HG03108 (cell line): ENCODE data around the gene CTNNBL1.

Experiments used
- ATAC-seq: cut with Tn5 transposase; IDR thresholded peaks from one replicate; pipeline ENCODE4 v1.9.1; 2021; ENCODE audit warnings: moderate library complexity; ENCODE audit not compliant: unreplicated experiment

Gene CTNNBL1

DNA sequence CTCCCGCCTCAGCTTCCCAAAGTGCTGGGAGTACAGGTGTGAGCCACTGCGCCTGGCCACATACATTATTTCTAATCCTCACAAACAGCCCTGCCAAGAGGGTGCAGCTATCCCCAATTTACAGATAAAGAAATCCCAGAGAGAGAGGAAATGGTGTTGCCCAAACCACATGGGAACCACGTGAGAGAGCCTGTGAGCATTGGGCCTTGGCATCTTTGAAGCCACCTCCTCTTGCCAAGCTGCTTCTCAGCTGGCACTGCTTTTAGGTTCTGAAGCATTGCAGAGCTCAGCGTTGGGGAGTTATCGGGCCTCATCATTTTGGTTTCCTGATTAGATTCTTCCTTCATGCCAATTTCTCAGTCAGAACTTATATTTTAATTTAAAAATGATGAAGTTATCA, 80.3 kb downstream of the CTNNBL1 start:
- no peak for ATAC-seq

DNA sequence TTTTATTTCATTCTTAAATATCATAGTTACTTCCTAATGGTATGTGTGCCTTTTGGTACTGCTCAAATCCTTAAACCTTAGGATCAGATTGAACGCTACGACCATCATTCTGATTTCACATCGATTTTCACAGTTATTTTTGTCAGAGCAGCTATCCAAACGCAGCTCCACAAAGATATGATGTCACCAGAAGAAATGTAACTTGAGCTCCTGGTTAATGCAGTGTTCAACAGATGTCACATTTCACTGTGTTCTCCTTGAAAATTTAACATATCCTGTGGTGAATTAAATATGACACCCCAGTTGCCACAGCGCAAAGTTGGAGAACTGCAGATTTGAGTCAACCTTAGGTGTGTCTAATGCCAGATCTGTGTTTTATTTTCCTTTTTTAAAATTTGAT, 81.4 kb downstream of the CTNNBL1 start:
- ATAC-seq = no peak

DNA sequence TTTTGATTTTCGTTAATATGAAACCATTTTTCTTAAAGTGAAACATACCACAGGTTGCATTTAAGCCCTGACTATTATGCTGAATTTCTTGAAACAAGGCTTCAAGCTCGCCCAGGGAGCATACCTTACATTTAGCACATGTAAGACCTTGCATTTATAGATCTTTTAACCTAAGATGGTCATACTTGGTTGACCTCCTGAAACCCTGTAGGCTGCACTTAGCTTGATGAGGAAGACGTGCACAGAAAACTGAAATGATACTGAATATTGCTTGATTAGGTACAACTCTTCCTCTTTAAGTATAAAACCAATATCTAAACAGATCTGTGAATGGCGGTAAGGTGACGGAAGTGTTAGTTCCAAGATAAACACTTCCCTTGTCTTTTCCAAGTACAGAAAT, 82.2 kb downstream of the CTNNBL1 start:
- ATAC-seq = no peak

DNA sequence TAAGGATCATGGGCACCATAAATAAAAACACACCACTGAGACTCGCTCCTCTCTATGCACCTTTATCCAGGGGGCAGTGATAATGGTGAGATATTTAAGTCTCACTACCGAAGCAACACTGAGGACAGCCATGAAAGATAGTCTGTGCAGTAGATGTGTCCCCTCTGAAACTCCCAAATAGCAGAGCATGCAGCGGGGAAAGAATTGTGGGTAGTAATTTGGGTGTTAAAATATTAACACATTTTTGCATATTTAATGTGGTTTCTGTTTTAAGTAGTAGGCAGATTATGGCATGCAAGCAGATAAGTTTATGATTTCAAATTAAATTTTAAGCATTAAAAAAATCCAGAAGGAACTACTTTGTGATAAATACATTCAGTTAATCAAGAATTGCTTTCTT, 82.7 kb downstream of the CTNNBL1 start:
- ATAC-seq = no peak

DNA sequence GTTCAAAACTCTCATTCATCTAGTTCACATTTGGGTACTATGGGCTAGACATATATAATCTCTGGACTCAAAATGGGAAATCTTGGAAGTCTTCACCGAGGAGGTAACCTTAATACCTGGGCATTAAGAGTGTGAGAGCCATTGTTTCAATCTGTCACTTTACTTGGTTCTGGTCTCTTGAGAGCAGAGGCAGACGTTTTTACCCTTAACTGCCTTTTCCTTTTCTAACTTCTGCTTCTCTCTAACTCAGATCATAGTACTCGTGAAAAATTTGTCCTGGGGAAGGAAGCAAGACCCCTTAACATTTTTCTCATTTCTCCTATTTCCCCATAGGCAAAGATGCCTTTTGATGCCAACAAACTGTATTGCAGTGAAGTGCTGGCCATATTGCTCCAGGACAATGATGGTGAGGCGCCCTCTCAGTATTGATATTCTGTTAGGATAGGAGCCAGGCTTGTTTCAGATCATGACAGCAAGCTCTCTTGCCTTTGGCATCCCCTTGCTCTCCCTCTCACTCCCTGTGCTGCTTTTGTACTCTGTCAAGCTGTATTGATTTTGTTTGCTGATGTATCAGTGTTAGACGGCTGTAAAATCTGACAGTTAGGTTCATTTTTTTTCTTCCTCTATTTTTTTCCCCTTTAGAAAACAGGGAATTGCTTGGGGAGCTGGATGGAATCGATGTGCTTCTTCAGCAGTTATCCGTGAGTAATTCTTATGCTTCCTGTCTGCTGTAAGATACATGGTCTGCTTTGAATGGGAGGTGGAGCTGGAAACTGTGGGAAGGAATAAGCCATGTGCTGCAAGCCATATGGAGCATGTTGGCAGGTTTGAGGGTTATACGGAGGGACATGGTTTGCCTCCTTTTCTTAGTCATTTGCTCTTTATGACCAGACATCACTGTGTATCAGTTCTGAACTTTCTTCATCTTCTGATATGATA, 83.5 kb downstream of the CTNNBL1 start:
- no peak for ATAC-seq

DNA sequence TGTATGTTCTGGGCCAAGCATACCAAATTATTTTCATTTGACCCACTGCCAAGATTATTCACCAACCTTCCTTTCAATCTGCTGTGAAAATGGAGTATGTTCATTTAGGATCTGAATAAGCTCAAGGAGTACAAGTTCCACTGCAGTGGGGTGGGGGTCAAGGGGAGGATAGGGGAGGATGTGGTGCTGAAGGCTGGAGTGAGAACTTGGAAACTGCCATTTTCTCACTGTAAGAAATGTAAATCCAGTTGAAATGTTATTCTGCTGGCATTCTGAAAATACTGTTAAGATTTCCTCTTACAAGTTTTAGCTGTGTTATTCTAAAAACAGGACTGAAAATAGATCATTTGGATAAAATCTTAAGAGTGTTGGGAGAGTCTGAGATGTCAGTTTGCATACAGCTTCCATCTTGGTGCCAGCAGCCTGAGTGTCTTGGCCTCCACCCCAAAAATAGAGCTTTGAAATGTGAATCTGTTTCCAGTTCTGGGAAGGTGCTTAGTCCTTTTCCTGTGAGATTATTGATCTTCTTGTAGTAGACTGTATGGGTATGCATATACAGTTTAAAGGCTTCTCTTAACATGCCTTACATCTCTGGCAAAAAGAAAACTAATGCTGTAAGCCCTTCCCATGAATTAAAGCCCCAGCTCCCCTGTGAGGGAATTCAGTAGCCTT, 84.3 kb downstream of the CTNNBL1 start:
- ATAC-seq = no peak

DNA sequence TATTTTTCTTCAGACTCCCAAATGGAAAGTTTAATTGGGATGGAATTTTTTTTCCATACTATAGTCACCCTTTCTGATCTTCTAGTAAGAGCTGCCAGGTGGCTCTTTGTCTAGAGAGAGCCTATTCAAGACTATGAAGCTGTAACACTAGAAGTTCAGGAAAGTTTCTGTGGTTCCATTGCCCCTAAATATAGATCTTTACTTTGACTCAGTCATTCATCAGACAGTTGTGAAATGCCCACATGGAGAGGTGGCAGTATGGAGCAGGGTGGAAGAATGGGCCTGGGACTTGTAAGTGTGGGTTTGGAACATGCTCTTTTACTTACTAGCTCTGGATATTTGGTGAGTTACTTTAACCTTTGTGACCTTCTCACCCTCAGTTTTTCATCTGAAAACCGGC, 87.8 kb downstream of the CTNNBL1 start:
- no peak for ATAC-seq

DNA sequence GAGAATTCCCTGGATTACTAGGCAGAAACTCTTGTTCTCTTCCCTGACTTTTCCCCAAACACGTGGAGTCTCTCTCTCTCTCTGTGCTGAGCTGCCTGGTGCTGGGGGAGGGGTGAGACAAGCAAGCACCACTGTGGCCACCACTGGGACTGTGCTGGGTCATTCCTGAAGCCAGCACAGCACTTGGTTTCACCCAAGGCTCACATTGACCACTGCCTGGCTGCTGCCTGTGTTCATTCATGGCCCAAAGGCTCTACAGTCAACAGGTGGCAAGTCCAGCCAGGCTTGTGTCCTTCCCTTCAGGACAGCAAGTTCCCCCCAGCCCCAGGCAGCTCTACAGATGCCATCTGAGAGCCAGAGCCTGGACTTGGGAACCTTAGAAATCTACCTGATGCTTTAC, 92.2 kb downstream of the CTNNBL1 start:
- no peak for ATAC-seq

DNA sequence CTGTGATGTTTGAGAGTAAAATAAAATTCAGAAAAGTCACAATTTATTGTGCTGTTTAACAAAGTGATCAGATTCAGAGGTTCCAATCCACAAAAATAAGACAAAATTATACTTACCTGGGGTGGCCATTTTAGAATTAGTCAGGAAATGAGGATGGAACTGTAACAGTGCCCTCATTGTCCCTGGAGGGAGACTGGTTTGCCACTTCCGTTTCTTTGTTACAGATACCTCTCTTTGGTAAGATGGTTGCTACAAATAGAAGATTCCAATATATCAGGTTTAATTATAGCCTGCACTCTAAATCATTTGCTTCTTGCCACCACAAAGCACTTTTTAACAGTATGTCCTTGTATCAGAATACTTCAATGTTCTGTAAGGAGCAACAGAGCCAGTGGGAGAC, 95.6 kb downstream of the CTNNBL1 start:
- ATAC-seq = no peak

DNA sequence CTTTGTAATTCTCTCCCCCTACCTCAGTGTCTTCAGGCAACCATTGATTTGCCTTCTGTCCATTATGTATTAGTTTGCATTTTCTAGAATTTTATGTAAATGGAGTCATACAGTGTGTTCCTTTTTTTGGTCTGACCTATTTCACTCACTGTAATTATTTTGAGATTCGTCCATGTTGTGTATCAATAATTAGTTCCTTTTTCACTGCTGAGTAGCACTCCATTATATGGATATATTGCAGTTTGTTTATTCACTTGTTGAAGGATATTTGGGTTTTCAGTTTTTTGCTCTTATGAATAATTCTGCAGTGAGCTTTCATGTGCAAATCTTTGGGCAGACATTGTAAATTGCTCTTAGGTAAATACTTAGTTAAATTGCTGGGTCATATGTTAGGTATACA, 97.1 kb downstream of the CTNNBL1 start:
- no peak for ATAC-seq

DNA sequence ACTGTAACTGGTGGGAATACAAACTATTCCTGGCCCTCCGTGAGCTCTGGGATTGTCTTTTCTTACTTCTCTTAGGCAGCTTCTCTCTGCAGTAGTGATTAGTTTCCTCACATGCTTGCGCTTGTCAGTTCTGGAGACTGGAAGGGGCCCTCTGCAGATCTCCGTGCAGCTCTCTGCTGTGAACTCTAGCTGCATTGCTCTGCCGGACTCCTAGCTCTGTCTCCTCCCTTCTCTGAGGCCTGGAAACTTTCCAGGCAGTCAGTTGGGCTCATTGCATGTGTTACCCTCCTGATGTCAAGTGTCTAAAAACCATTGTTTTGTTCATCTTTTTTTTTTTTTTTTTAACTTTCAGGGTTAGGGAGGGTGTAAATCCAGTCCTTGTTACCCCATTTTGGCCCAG, 102.3 kb downstream of the CTNNBL1 start:
- no peak for ATAC-seq

DNA sequence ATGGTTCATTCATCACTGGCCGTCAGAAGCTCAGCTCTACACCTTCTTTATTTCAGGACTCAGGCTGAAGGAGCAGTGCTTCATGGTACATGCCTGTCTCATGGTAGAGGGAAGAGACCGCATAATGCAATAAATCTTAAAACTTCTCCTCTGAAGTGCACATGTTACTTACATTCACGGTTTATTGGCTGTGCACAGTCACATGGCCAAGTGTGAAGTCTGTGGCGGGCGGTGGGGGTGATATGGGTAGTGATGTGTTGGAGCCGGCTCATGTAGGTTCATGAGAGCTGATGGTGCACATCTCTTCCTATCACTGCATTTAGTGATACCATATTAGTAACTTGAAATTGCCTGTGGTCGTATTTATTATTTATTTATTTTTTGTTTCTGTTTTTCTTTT, 102.9 kb downstream of the CTNNBL1 start:
- ATAC-seq = no peak

DNA sequence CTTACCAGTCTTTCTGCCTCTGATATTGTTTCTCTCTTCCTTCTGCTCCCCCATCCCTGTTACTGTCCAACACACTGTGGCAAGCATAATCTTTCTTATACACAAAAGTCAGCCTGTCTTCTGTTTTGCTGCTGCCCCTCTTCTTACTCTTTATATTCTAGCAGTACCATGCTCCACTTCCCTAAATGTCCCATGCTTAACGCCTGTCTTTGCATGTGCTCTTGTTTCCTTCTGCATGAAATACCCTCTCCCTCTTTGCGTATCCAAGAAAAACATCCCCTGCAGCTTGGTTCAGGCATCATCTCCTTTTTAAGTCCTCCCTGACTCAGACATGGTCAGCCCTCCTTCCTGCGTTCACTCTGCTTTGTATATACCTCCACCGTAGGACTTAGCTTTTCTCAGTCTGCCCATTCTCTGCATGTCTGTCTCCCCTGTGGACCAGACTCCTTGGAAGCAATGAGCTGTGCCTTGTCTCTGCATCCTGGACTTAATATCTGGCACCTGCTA, 103.9 kb downstream of the CTNNBL1 start:
- no peak for ATAC-seq

DNA sequence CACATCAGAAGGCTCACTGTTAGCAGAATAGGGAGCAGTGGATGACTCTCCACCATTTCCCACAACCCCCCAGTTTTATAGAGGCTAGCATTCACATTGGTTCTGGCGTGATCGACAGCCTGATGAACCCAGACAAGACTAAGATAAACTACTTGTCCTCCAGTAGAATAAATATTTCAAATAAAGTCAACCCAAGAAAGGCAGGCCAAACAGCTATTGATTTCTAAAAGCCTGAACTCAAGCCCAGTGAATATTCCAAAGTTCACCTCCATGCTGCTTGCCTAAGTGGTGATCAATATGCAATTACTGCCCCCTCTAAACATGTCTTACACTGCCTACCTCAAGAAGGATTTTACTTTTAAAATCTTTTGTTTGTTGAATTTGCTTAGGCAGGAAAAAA, 104.5 kb downstream of the CTNNBL1 start:
- ATAC-seq = no peak

DNA sequence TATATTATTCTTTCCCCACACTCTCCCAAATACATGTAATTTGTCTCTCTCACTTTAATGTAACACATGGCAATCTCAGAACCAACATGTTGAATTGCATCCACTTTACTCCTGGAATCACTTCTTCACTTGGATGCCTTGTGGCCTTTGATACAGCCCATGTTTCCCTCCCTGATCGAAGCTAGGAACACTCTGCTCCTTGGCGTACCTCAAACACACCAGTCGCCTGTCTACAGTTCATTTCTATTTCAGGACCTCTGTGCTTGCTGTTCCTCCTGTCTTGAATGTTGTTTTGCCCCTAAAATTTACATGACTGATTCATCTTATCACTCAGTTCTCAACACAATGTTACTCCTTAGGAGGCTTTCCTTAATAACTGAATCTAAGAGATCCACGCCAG, 106.8 kb downstream of the CTNNBL1 start:
- no peak for ATAC-seq

DNA sequence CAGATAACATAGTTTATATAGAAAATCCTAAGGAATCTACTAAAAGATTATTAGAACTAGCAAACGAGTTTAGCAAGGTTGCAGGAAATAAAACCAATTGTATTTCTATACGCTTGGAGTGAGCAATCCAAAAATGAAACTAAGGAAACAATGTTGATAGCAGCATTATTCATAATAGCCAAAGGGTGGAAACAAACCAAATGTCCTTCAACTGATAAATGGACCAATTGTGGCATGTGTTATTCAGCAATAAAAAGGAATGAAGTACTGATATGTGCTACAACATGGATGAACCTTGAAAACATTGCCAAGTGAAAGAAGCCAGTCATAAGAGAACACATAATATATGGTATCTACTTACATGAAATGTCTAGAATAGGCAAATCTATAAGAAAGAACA, 108.1 kb downstream of the CTNNBL1 start:
- ATAC-seq = no peak

DNA sequence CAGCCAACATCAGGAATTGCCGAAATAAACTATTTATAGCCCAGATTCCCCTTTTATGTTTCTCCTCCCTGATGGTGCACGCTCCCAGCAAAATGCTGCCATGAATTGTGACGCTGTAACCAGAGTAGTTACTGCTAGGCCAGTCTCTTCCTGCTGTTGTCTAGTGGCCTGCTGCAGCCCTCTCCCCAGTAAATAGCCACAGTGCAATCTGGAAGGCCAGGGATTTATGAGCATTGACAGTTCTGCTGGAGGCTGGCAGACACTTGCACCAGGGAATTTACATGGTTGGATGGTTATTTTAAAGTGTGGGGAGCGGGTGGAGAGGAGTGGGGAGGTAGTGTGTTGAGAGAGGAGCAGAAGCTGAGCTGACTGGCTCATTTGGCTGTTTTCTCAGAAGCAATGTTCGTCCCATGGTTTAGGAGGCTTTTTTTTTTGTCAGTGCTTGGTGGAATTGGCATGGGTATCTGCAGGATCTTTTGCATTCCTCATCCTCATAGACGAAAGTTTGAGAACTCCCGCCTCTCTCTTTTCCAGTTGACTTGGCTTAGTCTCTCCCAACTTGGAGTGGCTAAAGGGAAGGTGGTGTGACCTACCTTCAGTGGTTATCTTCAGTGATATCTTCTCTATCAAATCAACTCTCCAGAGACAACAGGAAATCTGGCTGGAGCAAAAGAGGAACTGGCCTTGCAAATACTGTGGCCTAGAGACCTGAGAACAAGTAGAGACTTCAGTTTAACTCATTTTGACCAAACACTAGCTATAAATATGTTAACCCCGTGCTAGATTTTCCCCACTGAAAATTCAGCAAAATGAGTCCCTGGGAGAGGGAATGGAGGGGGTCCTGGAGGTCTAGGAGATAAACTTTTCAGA, 109.8 kb downstream of the CTNNBL1 start:
- peak; percentile 48 for ATAC-seq

DNA sequence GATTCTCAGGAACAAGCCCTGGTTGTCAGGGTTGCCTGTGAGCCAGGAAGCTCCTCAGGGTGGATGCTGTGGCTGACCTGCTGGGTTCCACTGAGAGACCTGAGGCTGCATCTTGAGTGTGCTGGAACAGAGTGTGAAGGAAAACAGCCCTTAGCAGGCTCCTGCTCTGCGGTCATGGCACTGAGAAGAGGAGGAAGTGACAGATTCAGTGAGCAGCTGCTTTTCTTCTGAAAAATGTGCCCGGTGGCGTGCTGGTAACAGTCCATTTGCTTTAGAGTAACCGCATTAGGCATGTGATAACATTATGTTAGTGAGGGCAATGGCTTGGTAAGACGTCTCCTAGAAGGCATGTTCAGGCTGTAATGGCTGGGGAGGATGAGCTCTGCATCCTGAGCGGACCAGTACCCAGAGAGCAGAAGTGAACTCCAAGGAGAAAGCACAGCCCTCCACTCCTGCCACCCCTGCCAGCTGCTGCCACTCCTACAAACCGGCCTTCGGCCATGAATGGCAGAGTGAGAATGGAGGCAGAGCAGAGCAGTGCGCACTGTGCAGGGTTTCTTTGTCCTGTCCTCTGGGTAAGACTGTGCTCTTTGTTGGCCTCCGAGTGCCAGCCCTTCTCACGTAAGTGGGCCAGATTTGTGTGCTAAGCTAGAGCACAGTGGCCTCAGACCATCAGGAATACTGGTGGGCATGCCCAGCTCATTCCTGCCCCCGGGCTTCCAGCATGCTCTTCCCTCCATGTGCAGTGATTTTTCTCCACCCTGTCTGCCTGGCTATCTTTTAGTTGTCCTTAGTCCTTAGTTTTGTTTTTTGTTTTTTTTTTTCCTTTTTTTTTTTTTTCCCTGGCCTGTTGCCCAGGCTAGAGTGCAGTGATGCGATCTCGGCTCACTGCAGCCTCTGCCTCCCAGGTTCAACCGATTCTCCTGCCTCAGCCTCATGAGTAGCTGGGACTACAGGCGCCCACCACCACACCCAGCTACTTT, 111.0 kb downstream of the CTNNBL1 start:
- peak; percentile 81 for ATAC-seq

DNA sequence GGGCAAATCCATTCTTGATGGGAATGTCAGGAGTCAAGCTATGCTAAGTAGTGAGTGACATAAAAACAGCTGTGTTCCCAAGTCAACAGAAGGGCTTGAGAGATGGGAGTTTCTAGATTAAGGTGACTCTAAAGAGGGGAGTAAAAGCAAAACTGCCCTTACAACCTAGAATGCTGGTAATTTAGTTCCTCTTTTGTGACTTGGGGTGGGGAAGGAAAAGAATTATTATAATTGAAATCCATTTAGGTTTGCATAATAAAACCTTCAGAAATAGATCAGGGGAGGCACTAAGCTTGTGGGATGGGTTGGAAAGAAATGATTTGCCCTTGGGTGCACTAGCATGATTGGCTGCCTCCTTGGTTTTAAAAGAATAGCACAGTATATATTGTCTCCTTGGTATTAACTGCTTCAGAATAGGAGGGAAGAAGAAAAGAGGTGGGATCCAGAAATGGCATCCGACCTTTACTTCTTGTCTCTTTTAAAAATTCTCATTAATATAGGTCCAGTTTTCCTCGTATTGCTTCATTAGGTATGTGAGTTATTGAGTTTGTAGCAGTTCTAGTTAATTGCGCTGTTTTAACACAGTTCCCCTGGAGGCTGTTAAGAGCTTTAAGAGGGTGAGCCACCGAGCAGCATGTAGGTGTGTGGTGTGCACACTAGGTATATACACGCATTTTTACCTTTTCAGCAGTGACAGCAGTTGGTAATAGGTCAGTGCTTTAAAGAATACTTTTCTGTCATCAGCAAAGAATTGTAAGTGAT, 113.8 kb downstream of the CTNNBL1 start:
- ATAC-seq = no peak
